Nephron progenitor cell (in vitro differentiated cells): ENCODE measurements around the gene DEDD.

Experiments
- DNase-seq: peaks from one replicate; pipeline ENCODE4 v3.0.0; 2021
- H3K27ac Mint-ChIP-seq: 2 replicates; pipeline ENCODE4 v1.8.0; 2021; ENCODE audit warnings: mild to moderate bottlenecking, moderate library complexity, mixed read lengths
- H3K27me3 Mint-ChIP-seq: 2 replicates; pipeline ENCODE4 v1.8.0; 2021; ENCODE audit warnings: mild to moderate bottlenecking, low read depth, mixed read lengths; ENCODE audit not compliant: poor library complexity
- H3K36me3 Mint-ChIP-seq: 2 replicates; pipeline ENCODE4 v1.8.0; 2021; ENCODE audit warnings: low read depth, mixed read lengths
- H3K4me1 Mint-ChIP-seq: 2 replicates; pipeline ENCODE4 v1.8.0; 2021; ENCODE audit warnings: mixed read lengths
- H3K4me3 Mint-ChIP-seq: 2 replicates; pipeline ENCODE4 v1.8.0; 2021; ENCODE audit warnings: mild to moderate bottlenecking, moderate library complexity, mixed read lengths
- H3K9me3 Mint-ChIP-seq: 2 replicates; pipeline ENCODE4 v1.8.0; 2021; ENCODE audit warnings: mild to moderate bottlenecking, moderate library complexity, mixed read lengths
- TF ChIP-seq, protein P1 (sequence below): fragments of 200-600 bp; sonication (generic); IDR thresholded peaks from 2 replicates; pipeline ENCODE4 v1.5.0; 2021; ENCODE audit warnings: antibody characterized with exemption

DEDD gene

DNA sequence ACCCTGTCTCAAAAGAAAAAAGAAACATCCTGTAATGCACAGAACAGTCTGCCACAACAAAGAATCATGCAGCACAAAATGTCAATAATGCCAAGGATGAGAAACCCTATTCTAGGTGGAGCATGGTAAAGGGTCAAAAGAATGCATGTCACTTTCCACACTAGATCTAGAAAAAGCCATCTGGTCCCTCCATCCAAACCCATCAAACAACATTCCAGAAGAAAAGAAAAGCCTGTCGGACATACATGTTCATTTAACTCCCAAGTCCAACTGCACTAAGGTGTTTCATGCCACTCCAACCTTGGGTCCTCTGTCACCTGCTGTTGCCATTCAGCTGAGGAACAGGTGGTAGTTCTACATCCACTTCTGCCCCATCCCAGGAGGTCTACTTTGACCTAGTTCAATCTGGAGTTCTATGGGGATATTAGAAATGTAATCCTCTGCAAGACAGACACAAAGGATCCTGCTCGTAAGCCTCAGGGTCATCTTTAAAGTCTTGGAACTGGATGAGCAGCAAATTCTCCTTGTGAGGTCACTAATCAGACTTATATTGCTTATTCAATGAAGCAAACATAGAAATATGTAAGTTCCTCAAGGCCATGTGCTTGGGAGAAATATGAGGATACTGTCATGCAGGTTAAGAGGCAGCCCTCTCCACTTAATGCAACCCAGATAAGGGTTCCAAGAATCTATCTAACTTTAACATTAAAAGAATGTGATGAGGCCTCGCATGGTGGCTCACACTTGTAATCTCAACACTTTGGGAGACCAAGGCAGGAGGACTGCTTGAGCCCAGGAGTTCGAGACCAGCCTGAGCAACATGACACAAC is 3.7 kb downstream of the DEDD start:
- H3K9me3 Mint-ChIP-seq: no peaks in the 10 kb centered on the region
- peak overlapping the region; percentile 37 for H3K4me3 Mint-ChIP-seq
- H3K36me3 Mint-ChIP-seq: peaks cover 45% of the 10 kb centered on the region
- TF ChIP-seq, protein P1, sequence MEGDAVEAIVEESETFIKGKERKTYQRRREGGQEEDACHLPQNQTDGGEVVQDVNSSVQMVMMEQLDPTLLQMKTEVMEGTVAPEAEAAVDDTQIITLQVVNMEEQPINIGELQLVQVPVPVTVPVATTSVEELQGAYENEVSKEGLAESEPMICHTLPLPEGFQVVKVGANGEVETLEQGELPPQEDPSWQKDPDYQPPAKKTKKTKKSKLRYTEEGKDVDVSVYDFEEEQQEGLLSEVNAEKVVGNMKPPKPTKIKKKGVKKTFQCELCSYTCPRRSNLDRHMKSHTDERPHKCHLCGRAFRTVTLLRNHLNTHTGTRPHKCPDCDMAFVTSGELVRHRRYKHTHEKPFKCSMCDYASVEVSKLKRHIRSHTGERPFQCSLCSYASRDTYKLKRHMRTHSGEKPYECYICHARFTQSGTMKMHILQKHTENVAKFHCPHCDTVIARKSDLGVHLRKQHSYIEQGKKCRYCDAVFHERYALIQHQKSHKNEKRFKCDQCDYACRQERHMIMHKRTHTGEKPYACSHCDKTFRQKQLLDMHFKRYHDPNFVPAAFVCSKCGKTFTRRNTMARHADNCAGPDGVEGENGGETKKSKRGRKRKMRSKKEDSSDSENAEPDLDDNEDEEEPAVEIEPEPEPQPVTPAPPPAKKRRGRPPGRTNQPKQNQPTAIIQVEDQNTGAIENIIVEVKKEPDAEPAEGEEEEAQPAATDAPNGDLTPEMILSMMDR: no peak
- H3K27me3 Mint-ChIP-seq: no peaks in the 10 kb centered on the region
- H3K4me1 Mint-ChIP-seq: peaks cover 59% of the 10 kb centered on the region
- DNase-seq: no peak
- no peak overlapping the region for H3K27ac Mint-ChIP-seq

DNA sequence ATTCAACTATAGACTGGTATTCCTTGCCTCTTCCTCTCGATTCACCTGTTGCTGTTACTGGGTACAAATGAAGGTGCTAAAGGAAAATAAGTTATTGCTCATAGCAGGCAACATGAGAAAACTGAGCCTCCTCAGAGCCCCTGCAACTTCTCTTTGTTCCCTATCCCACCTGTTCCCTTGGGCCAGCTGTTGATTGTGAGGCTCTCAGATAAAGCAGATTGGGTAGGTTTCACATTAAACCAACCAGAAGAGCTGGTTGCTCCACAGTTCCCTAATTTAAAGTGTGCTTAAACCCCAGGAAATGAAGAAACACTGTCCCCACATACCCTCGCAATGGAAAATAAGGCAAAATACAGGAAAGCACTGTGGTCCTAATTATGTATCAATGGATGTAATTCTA is 4.8 kb downstream of the DEDD start:
- Mint-ChIP-seq H3K36me3 (peaks cover 56% of the 10 kb centered on the region), H3K4me3 (no peak overlapping the region), H3K4me1 (peaks cover 59% of the 10 kb centered on the region), H3K27me3 (no peaks in the 10 kb centered on the region), H3K9me3 (no peaks in the 10 kb centered on the region), H3K27ac (no peak overlapping the region)
- DNase-seq: no peak
- TF ChIP-seq, protein P1: no peak

DNA sequence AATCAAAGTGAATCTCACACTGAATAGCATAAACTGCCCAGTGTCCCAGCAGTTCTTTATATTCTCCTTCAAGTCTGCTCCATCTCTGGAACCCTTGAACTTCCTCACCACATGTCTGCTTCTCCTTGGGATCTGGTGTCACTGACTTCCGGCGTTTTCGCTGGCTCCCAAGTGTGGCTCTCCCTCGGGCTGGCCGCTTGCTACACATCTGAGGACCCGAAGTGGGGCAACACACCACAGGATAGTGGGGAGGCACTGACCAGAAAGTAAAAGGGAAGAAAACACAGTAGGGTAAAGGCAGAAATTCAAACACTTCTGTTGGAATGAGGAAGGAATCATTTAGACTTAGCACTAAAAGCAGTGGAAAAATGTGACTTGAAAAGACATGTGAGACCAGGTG is 9.5 kb downstream of the DEDD start:
- TF ChIP-seq, protein P1: no peak
- Mint-ChIP-seq H3K36me3 (peaks cover 62% of the 10 kb centered on the region), H3K27ac (peak overlapping the region; percentile 92), H3K27me3 (no peaks in the 10 kb centered on the region), H3K4me3 (no peak overlapping the region), H3K9me3 (no peaks in the 10 kb centered on the region), H3K4me1 (peaks cover 46% of the 10 kb centered on the region)
- no peak for DNase-seq

DNA sequence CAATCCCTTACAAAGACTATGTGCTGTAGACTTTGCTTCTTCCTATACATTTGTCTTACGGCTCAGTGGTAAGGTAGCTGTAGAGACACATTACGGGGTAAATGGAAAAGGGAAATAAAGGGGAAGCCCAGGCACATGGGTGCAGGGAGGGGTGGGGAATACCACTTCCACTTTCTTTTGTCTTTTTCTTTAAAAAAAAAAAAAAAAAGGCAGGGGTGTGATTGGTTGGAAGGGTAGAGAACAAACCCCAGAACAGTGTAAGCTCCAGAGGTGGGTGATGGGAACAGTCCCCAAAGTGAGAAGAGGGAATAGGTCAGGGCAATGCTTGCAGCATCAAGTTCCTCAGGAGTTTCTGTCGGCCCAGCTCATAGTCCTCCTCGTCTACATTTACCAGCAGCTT is 10.6 kb downstream of the DEDD start:
- DNase-seq: no peak
- peaks cover 41% of the 10 kb centered on the region for H3K4me1 Mint-ChIP-seq
- no peak overlapping the region for H3K4me3 Mint-ChIP-seq
- H3K36me3 Mint-ChIP-seq: peaks cover 51% of the 10 kb centered on the region
- H3K27me3 Mint-ChIP-seq: no peaks in the 10 kb centered on the region
- no peak overlapping the region for H3K27ac Mint-ChIP-seq
- TF ChIP-seq, protein P1: no peak
- no peaks in the 10 kb centered on the region for H3K9me3 Mint-ChIP-seq

DNA sequence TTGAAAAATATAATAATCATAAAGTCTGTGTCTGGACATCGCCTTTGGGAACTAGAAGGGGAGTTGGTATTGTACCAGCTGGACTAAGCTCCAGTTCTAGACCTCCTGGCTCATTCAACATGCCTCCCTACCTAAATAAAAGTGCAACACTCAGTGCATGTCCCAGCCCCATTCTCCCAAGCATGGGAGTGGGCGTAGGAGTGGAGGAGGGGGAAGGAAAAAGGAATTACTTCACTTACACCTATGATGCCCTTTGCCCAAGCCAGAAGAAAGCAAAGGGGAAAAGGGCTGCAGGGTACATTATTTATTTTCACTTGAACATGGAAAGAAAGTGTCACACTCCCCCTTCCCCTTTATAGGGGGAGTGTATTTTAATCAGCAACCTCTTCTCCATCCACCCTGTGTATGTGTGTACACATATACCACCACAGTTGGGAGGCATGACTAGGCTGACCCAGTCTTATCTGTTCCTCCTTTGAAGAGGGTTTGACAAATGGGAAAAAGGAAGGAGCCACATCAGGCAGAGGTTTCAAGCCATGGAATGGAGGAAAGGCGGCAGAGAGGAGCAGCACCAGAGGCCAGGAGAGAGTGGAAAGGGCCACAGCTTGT is 11.3 kb downstream of the DEDD start:
- no peak overlapping the region for H3K27ac Mint-ChIP-seq
- no peak overlapping the region for H3K4me3 Mint-ChIP-seq
- H3K36me3 Mint-ChIP-seq: peaks cover 44% of the 10 kb centered on the region
- H3K4me1 Mint-ChIP-seq: peaks cover 42% of the 10 kb centered on the region
- DNase-seq: no peak
- TF ChIP-seq, protein P1: no peak
- H3K9me3 Mint-ChIP-seq: no peaks in the 10 kb centered on the region
- no peaks in the 10 kb centered on the region for H3K27me3 Mint-ChIP-seq
